HepG2 (cell line): ENCODE results near the gene TTLL12. TPM values are rescaled to one million over a fixed set of nuclear protein-coding genes. Genes with fewer than 3 reads are reported as not detected.

Experiments
- ATAC-seq: fragments of 200-7000 bp; cut with Tn5 transposase; 3 replicates; pipeline ENCODE4 v1.9.1; 2020; ENCODE audit warnings: mild to moderate bottlenecking, moderate library complexity
- BruUV-seq: library from RNA; stranded (reverse); fragments of 400-500 nt; replicated peaks from 2 replicates; lab custom pipeline; 2021; lab: Mats Ljungman, UMichigan
- CTCF ChIA-PET: fragments of 300-600 bp; formaldehyde crosslinking; extraction: SDS; loops from one replicate; lab custom pipeline; 2021; ENCODE audit warnings: low total read pairs, inconsistent platforms, low intra/inter-chr PET ratio; lab: Yijun Ruan, JAX
- POLR2A ChIA-PET: fragments of 350-600 bp; sonication (Branson Sonifier 250); formaldehyde crosslinking; loops from one replicate; lab custom pipeline; 2020; ENCODE audit warnings: antibody characterized with exemption, inconsistent platforms; lab: Yijun Ruan, JAX
- DNase-seq: peaks from one replicate; pipeline ENCODE4 v3.0.0-alpha.2; 2015; ENCODE audit warnings: low spot score
- FAIRE-seq: peaks from 3 replicates; lab custom pipeline; 2011; peaks lifted over from hg19 to GRCh38; lab: Jason Lieb, UNC
- H2AFZ ChIP-seq: one replicate; pipeline ENCODE4 v1.6.1; 2011; ENCODE audit warnings: low read length, inconsistent platforms
- H3K27ac ChIP-seq: fragments of 300-600 bp; 3 replicates; pipeline ENCODE4 v1.8.0; 2011; ENCODE audit warnings: mixed run types, mild to moderate bottlenecking, mixed read lengths, low read length, inconsistent platforms; ENCODE audit not compliant: insufficient read depth; ENCODE audit errors: extremely low read length
- H3K27me3 ChIP-seq, 2 experiments: fragments of 200-600 bp in 1 of 2; 2 replicates in 1 of 2; 3 replicates in 1 of 2; pipeline versions ENCODE4 v1.6.0 to v1.8.0; 2011; ENCODE audit warnings: low read length in 2 of 2, mild to moderate bottlenecking in 2 of 2, moderate library complexity in 2 of 2, inconsistent platforms in 1 of 2; ENCODE audit not compliant: insufficient read depth in 2 of 2, control insufficient read depth in 1 of 2
- H3K36me3 ChIP-seq, 2 experiments: fragments of 200-600 bp in 1 of 2; replicated peaks in 1 of 2; 2 replicates in 1 of 2; 3 replicates in 1 of 2; pipeline versions ENCODE4 v1.5.1 to v1.8.0; 2011; ENCODE audit warnings: low read length in 2 of 2, inconsistent platforms in 1 of 2; ENCODE audit not compliant: insufficient read depth in 2 of 2, control insufficient read depth in 1 of 2
- H3K4me1 ChIP-seq: 2 replicates; pipeline ENCODE4 v1.5.1; 2012; ENCODE audit warnings: low read length, inconsistent platforms; ENCODE audit not compliant: insufficient read depth
- H3K4me2 ChIP-seq: 2 replicates; pipeline ENCODE4 v1.6.0; 2011; ENCODE audit warnings: low read depth, low read length, inconsistent platforms
- H3K4me3 ChIP-seq, 3 experiments: fragments of 200-600 bp in 1 of 3; sonication (generic), shearing (Covaris generic) in 1 of 3; replicated peaks in 1 of 3; 2 replicates each; pipeline ENCODE4 v1.5.1; 2011 to 2016; ENCODE audit warnings: low read length in 3 of 3, inconsistent platforms in 2 of 3, low read depth in 2 of 3, mild to moderate bottlenecking in 2 of 3, control low read depth in 1 of 3, mixed read lengths in 1 of 3; ENCODE audit not compliant: insufficient read depth in 1 of 3
- H3K79me2 ChIP-seq: one replicate; pipeline ENCODE4 v1.6.1; 2011; ENCODE audit warnings: low read length, inconsistent platforms; ENCODE audit not compliant: insufficient read depth
- H3K9ac ChIP-seq: 2 replicates; pipeline ENCODE4 v1.6.0; 2011; ENCODE audit warnings: mild to moderate bottlenecking, low read depth, low read length, inconsistent platforms; ENCODE audit not compliant: insufficient read depth
- H3K9me3 ChIP-seq: 2 replicates; pipeline ENCODE4 v1.5.1; 2012; ENCODE audit warnings: mild to moderate bottlenecking, low read length
- H4K20me1 ChIP-seq: 2 replicates; pipeline ENCODE4 v1.6.0; 2011; ENCODE audit warnings: inconsistent platforms, mild to moderate bottlenecking, low read length, moderate library complexity; ENCODE audit not compliant: insufficient read depth
- EED ChIP-seq: sonication (generic); formaldehyde crosslinking; IDR thresholded peaks from 2 replicates; pipeline ENCODE4 v1.5.0; 2020; ENCODE audit warnings: mild to moderate bottlenecking, missing genetic modification reagents
- ESRRA ChIP-seq: sonication (generic); formaldehyde crosslinking; IDR thresholded peaks from 2 replicates; pipeline ENCODE4 v1.5.1; 2020; ENCODE audit warnings: mild to moderate bottlenecking, low read depth, missing genetic modification reagents
- NFIC ChIP-seq: IDR thresholded peaks from 2 replicates; pipeline ENCODE4 v1.6.1; 2012; ENCODE audit warnings: mild to moderate bottlenecking, low read length, inconsistent platforms
- NR1H2 ChIP-seq: sonication (generic); formaldehyde crosslinking; IDR thresholded peaks from 2 replicates; pipeline ENCODE4 v1.8.1; 2022; ENCODE audit warnings: low read depth, missing genetic modification reagents, borderline replicate concordance
- NR2F2 ChIP-seq: IDR thresholded peaks from 2 replicates; pipeline ENCODE4 v1.6.1; 2012; ENCODE audit warnings: low read depth, inconsistent platforms, borderline replicate concordance
- POLR2AphosphoS2 ChIP-seq: IDR thresholded peaks from 2 replicates; pipeline ENCODE4 v1.6.1; 2011; ENCODE audit warnings: low read depth, low read length, improper control_type of control experiment
- SOX6 ChIP-seq, 2 experiments: fragments of 450-650 bp in 1 of 2; sonication (generic) in 1 of 2; formaldehyde crosslinking in 1 of 2; IDR thresholded peaks; 2 replicates each; pipeline versions ENCODE4 v1.4.0 to v1.6.1; 2017 to 2020; ENCODE audit warnings: antibody characterized with exemption in 1 of 2, mild to moderate bottlenecking in 1 of 2, missing genetic modification reagents in 1 of 2
- SP5 ChIP-seq: IDR thresholded peaks from 2 replicates; pipeline ENCODE4 v1.6.1; 2016; ENCODE audit warnings: low read depth, borderline replicate concordance
- SUZ12 ChIP-seq: fragments of 150-350 bp; IDR thresholded peaks from 2 replicates; pipeline ENCODE4 v1.6.1; 2014; ENCODE audit warnings: low read depth, low read length
- ZC3H13 ChIP-seq: sonication (generic); formaldehyde crosslinking; IDR thresholded peaks from 2 replicates; pipeline ENCODE4 v1.8.1; 2023; ENCODE audit warnings: mild to moderate bottlenecking, missing genetic modification reagents, moderate library complexity
- ZNF180 ChIP-seq: sonication (generic); formaldehyde crosslinking; IDR thresholded peaks from 2 replicates; pipeline ENCODE4 v1.4.0; 2020; ENCODE audit warnings: low read depth, missing genetic modification reagents, borderline replicate concordance
- ZNF30 ChIP-seq: sonication (generic); formaldehyde crosslinking; IDR thresholded peaks from 2 replicates; pipeline ENCODE4 v1.5.0; 2020; ENCODE audit warnings: mild to moderate bottlenecking, missing genetic modification reagents
- ZNF564 ChIP-seq: sonication (generic); formaldehyde crosslinking; IDR thresholded peaks from 2 replicates; pipeline ENCODE4 v1.8.1; 2023; ENCODE audit warnings: mild to moderate bottlenecking, missing genetic modification reagents
- ZNF572 ChIP-seq: sonication (generic); formaldehyde crosslinking; IDR thresholded peaks from 2 replicates; pipeline ENCODE4 v1.5.1; 2020; ENCODE audit warnings: mild to moderate bottlenecking, missing genetic modification reagents
- ZNF616 ChIP-seq: sonication (generic); formaldehyde crosslinking; IDR thresholded peaks from 2 replicates; pipeline ENCODE4 v1.5.0; 2020; ENCODE audit warnings: low read depth, mild to moderate bottlenecking, missing genetic modification reagents
- ZNF660 ChIP-seq: sonication (generic); formaldehyde crosslinking; IDR thresholded peaks from 2 replicates; pipeline ENCODE4 v1.5.1; 2020; ENCODE audit warnings: mild to moderate bottlenecking, low read depth, missing genetic modification reagents, borderline replicate concordance
- WGBS: methylation state at CpG from one replicate; pipeline ENCODE4 v1.1.6; 2017; ENCODE audit warnings: low lambda C conversion rate; 5-methylcytosine and 5-hydroxymethylcytosine counted together
- in situ Hi-C: cut with HindIII; loops from 2 replicates; pipeline ENCODE4 v1.10.0; 2017; ENCODE audit warnings: low pct_unique_long_range_greater_than_20kb; ENCODE audit not compliant: extremely low pct_ligation_motif_present
- intact Hi-C: fragments of 100-400 bp; cut with micrococcal nuclease; formaldehyde crosslinking; loops from one replicate; pipeline ENCODE4 v1.10.0; 2022; ENCODE audit not compliant: unreplicated experiment
- polyA plus RNA-seq, 8 experiments: library from polyadenylated mRNA; depleted of rRNA in 3 of 8; stranded (reverse) in 7 of 8; unstranded in 1 of 8; fragments of >200 nt; fragmentation: Illumina TruSeq in 4 of 8; extraction: Trizol in 4 of 8; gene quantifications; 2 replicates each; pipeline versions ENCODE4 v1.2.1 to v1.2.3, GENCODE V29; 2011 to 2016; ENCODE audit warnings: low read depth in 4 of 8, missing spikeins in 1 of 8, mixed read lengths in 1 of 8; ENCODE audit not compliant: insufficient read depth in 1 of 8
- total RNA-seq, 5 experiments: library from RNA; depleted of rRNA; stranded (reverse); fragments of >200 nt; fragmentation: Illumina TruSeq; extraction: Trizol; gene quantifications; 2 replicates each; pipeline ENCODE4 v1.2.3, GENCODE V29; 2016; ENCODE audit warnings: low read depth in 1 of 5
- TF ChIP-seq, protein P1 (sequence below): IDR thresholded peaks from 2 replicates; pipeline ENCODE4 v1.6.1; 2016; ENCODE audit warnings: low read depth, control low read depth
- TF ChIP-seq, protein P2 (sequence below): sonication (generic); formaldehyde crosslinking; IDR thresholded peaks from 2 replicates; pipeline ENCODE4 v1.5.1; 2020; ENCODE audit warnings: missing genetic modification reagents, mild to moderate bottlenecking, borderline replicate concordance
- TF ChIP-seq, protein P3 (sequence below): IDR thresholded peaks from 2 replicates; pipeline ENCODE4 v1.6.1; 2016; ENCODE audit warnings: low read depth, borderline replicate concordance
- TF ChIP-seq, protein P4 (sequence below): sonication (generic); formaldehyde crosslinking; IDR thresholded peaks from 2 replicates; pipeline ENCODE4 v1.4.0; 2020; ENCODE audit warnings: missing genetic modification reagents

Gene TTLL12
- total and polyA plus RNA-seq, 2 of the 13 experiments (the other 11 are each of a cell fraction or from before 2014, with no cell fraction given) = 11.9 to 38.1 TPM

DNA sequence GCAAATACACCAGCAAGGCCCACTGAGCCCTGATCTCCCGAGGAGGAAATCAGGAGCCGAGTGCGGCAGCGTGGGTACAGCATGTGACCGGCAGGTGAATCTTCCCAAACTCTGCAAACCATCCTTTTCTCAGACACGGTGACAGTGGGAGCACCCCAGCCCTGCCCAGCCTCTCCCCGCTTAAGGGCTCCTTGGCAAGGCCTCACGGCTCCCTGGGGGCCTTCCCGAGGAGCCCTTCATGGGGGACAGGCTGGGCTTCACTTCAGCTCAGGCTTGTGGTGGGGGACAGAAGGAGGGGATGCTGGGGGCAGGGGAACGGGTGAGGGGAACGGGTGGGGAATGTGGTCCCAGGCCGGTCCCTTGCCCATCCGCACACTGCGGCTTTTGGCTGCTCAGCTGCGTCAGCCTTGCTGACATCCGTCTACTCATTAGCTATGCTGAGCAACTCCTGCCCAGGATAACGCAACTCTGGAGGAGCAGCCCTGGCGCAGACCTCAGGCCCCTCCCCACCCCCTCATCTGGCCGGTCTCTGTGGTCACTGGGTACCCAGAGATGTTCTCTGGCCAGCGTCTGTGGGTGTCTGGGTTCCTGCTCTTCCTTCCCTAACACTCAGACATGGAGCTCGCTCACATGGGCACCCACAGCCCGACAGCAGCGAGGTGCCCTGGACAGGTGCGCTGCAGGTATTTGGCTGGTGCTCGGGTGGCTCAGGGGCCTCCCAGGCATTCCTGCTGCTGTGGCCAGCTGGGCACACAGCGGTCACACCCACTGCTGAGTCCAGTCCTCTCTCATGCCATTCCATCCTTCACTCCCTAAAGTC, 22.0 kb upstream of the TTLL12 start:
- H3K4me3 ChIP-seq = no peak overlapping the region
- DNase-seq (no peak), ATAC-seq (no peak), FAIRE-seq (no peak)
- in situ Hi-C loops (no loop called here), intact Hi-C loops (no loop called here)
- ChIA-PET POLR2A (no interaction called here), CTCF (no interaction called here)
- H3K27ac ChIP-seq = no peak overlapping the region
- H3K36me3 ChIP-seq = no peaks in the 10 kb centered on the region
- WGBS = 34% methylated on average over 7 of the region's 26 CpGs
- no peak overlapping the region for H3K9ac ChIP-seq
- peaks cover 13 to 56% of the 10 kb centered on the region in 2 experiments; a peak in 4 of 5 replicates for H3K27me3 ChIP-seq
- H3K4me1 ChIP-seq = no peaks in the 10 kb centered on the region
- H4K20me1 ChIP-seq = no peaks in the 10 kb centered on the region
- H2AFZ ChIP-seq = no peak overlapping the region
- TF ChIP-seq, protein P1, sequence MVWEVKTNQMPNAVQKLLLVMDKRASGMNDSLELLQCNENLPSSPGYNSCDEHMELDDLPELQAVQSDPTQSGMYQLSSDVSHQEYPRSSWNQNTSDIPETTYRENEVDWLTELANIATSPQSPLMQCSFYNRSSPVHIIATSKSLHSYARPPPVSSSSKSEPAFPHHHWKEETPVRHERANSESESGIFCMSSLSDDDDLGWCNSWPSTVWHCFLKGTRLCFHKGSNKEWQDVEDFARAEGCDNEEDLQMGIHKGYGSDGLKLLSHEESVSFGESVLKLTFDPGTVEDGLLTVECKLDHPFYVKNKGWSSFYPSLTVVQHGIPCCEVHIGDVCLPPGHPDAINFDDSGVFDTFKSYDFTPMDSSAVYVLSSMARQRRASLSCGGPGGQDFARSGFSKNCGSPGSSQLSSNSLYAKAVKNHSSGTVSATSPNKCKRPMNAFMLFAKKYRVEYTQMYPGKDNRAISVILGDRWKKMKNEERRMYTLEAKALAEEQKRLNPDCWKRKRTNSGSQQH (CRISPR knock-in tag) = no peak
- TF ChIP-seq ZNF616 (CRISPR knock-in tag) (no peak), EED (no peak), POLR2AphosphoS2 (no peak), NR1H2 (CRISPR knock-in tag) (no peak), ZNF572 (no peak), SUZ12 (no peak), ZNF564 (no peak), ZNF660 (no peak), NR2F2 (no peak), SP5 (CRISPR knock-in tag) (no peak), ESRRA (no peak), ZNF180 (CRISPR knock-in tag) (no peak), ZNF30 (CRISPR knock-in tag) (no peak), ZC3H13 (CRISPR knock-in tag) (no peak), NFIC (no peak), SOX6 (IDR thresholded peaks at IDR 0.05) (no peak), SOX6 (CRISPR knock-in tag; IDR thresholded peaks at IDR 0.05) (no peak)
- TF ChIP-seq, protein P2, sequence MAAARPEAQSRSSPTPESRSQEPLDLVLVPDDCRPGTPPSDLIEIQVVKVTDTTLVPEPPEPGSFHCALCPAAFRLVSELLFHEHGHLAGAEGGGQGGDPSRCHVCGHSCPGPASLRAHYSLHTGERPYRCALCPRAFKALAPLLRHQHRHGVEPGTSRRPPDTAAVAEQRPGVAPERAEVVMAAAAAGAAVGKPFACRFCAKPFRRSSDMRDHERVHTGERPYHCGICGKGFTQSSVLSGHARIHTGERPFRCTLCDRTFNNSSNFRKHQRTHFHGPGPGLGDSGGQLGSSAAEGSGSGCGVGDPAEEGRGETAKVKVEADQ (CRISPR knock-in tag) = no peak
- TF ChIP-seq, protein P3, sequence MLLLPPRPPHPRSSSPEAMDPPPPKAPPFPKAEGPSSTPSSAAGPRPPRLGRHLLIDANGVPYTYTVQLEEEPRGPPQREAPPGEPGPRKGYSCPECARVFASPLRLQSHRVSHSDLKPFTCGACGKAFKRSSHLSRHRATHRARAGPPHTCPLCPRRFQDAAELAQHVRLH = no peak
- TF ChIP-seq, protein P4, sequence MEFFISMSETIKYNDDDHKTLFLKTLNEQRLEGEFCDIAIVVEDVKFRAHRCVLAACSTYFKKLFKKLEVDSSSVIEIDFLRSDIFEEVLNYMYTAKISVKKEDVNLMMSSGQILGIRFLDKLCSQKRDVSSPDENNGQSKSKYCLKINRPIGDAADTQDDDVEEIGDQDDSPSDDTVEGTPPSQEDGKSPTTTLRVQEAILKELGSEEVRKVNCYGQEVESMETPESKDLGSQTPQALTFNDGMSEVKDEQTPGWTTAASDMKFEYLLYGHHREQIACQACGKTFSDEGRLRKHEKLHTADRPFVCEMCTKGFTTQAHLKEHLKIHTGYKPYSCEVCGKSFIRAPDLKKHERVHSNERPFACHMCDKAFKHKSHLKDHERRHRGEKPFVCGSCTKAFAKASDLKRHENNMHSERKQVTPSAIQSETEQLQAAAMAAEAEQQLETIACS (CRISPR knock-in tag) = no peak
- H3K79me2 ChIP-seq = no peaks in the 10 kb centered on the region
- no peaks in the 10 kb centered on the region for H3K9me3 ChIP-seq
- BruUV-seq = no TSS peak
- H3K4me2 ChIP-seq = no peak overlapping the region
